Sigmoid colon (tissue), 7 donors: ENCODE results near the gene KIF26A. TPM values are rescaled to one million over a fixed set of nuclear protein-coding genes. Genes with fewer than 3 reads are reported as not detected.

Source experiments
- DNase-seq: peaks from one replicate; pipeline ENCODE4 v3.0.0-alpha.2; 2019
- H3K27ac ChIP-seq, 4 donors: fragments of 200-600 bp; sonication (generic); one replicate each; pipeline ENCODE4 v1.5.1; 2016 to 2019; ENCODE audit warnings: mild to moderate bottlenecking in 1 of 4
- H3K27me3 ChIP-seq, 3 donors: fragments of 200-600 bp; sonication (generic); one replicate each; pipeline ENCODE4 v1.5.1; 2019; ENCODE audit warnings: mild to moderate bottlenecking in 1 of 3
- H3K36me3 ChIP-seq, 4 donors: fragments of 200-600 bp; sonication (generic); one replicate each; pipeline ENCODE4 v1.5.1; 2016 to 2019
- H3K4me1 ChIP-seq, 4 donors: fragments of 200-600 bp; sonication (generic); one replicate each; pipeline ENCODE4 v1.5.1; 2017 to 2019
- H3K4me3 ChIP-seq, 4 donors: fragments of 200-600 bp; sonication (generic); one replicate each; pipeline ENCODE4 v1.5.1; 2017 to 2019; ENCODE audit warnings: mild to moderate bottlenecking in 2 of 4, moderate library complexity in 1 of 4
- H3K9me3 ChIP-seq, 4 donors: fragments of 200-600 bp in 3 of 4; sonication (generic) in 3 of 4; one replicate each; pipeline versions ENCODE4 v1.5.1 to v1.6.1; 2013 to 2019
- CTCF ChIP-seq, 4 experiments: fragments of 450-650 bp in 3 of 4; fragments of 200-600 bp in 1 of 4; IDR thresholded peaks; one replicate each; pipeline ENCODE4 v1.5.1; 2016 to 2019; ENCODE audit warnings: antibody characterized with exemption in 4 of 4, mild to moderate bottlenecking in 3 of 4, moderate library complexity in 2 of 4
- EP300 ChIP-seq, 4 donors: sonication (generic); formaldehyde crosslinking; IDR thresholded peaks; one replicate each; pipeline ENCODE4 v1.6.1; 2017; ENCODE audit warnings: antibody characterized with exemption in 4 of 4
- POLR2A ChIP-seq, 2 donors: fragments of 450-650 bp; IDR thresholded peaks; one replicate each; pipeline ENCODE4 v1.6.1; 2016; ENCODE audit warnings: antibody characterized with exemption in 2 of 2, mild to moderate bottlenecking in 2 of 2, moderate library complexity in 2 of 2
- POLR2AphosphoS5 ChIP-seq, 4 donors: sonication (generic); formaldehyde crosslinking; IDR thresholded peaks; one replicate each; pipeline ENCODE4 v1.6.1; 2017; ENCODE audit warnings: antibody characterized with exemption in 4 of 4
- WGBS, 2 donors: extraction: QIAGEN DNeasy Blood & Tissue Kit; methylation state at CpG; one replicate each; pipeline ENCODE4 v1.1.7; 2013; 5-methylcytosine and 5-hydroxymethylcytosine counted together
- intact Hi-C: fragments of 100-400 bp; cut with DNase I; formaldehyde crosslinking; loops from one replicate; pipeline ENCODE4 v1.15.1; 2023
- polyA plus RNA-seq, 3 donors: library from polyadenylated mRNA; stranded (reverse); fragments of 200-250 nt; gene quantifications; one replicate each; pipeline ENCODE4 v1.2.3, GENCODE V29; 2013
- total RNA-seq, 4 donors: library from RNA; depleted of rRNA; stranded (reverse); fragments of >200 nt; gene quantifications; one replicate each; pipeline ENCODE4 v1.1.0, GENCODE V29; 2016
- donor health status: healthy with polysubstance abuse.
- donor health status: Bipolar disorder and iron deficiency.
- donor health status: healthy.

The KIF26A gene
- total and polyA plus RNA-seq, 7 donors = 0.60 to 4.2 (median 2.1) TPM

- Histone ChIP-seq H3K27ac (no peak overlapping the region), H3K4me3 (no peak overlapping the region), H3K9me3 (no peaks in the 10 kb centered on the region), H3K27me3 (peaks cover 0 to 15% (median 0%) of the 10 kb centered on the region in 3 donors), H3K4me1 (peaks cover 0 to 5% (median 0%) of the 10 kb centered on the region in 4 donors), H3K36me3 (no peaks in the 10 kb centered on the region)
- DNase-seq = peak; percentile 48
- intact Hi-C loops = no loop called here
- no peak for TF ChIP-seq CTCF (IDR thresholded peaks at IDR 0.05)
- no peak for TF ChIP-seq POLR2A (IDR thresholded peaks at IDR 0.05)
- no peak for TF ChIP-seq EP300 (IDR thresholded peaks at IDR 0.05)
- no peak for TF ChIP-seq POLR2AphosphoS5 (IDR thresholded peaks at IDR 0.05)
- WGBS, 2 donors = 72 to 81% methylated on average over 40 of the region's 40 CpGs
Measured at GRCh38 chr14:104220215-104221070, 82.1 kb downstream of the KIF26A start.

GRCh38 chr14:104221071-104221625 is 82.8 kb downstream of the KIF26A start:
- H3K4me1 ChIP-seq = peaks cover 0 to 5% (median 0%) of the 10 kb centered on the region in 4 donors
- no peaks in the 10 kb centered on the region for H3K36me3 ChIP-seq
- intact Hi-C loops = no loop called here
- peak; percentile 39 for DNase-seq
- 84 to 90% methylated on average over 14 of the region's 14 CpGs for WGBS, 2 donors
- no peaks in the 10 kb centered on the region for H3K9me3 ChIP-seq
- TF ChIP-seq POLR2AphosphoS5 (IDR thresholded peaks at IDR 0.05) = no peak
- no peak for TF ChIP-seq POLR2A (IDR thresholded peaks at IDR 0.05)
- TF ChIP-seq EP300 (IDR thresholded peaks at IDR 0.05) = no peak
- no peak for TF ChIP-seq CTCF (IDR thresholded peaks at IDR 0.05)
- H3K27ac ChIP-seq = no peak overlapping the region
- no peak overlapping the region for H3K4me3 ChIP-seq
- H3K27me3 ChIP-seq = peaks cover 0 to 15% (median 0%) of the 10 kb centered on the region in 3 donors

GRCh38 chr14:104221636-104222369 is 83.4 kb downstream of the KIF26A start:
- 82 to 91% methylated on average over 21 of the region's 21 CpGs for WGBS, 2 donors
- H3K36me3 ChIP-seq = no peaks in the 10 kb centered on the region
- TF ChIP-seq CTCF (IDR thresholded peaks at IDR 0.05) (no peak), POLR2A (IDR thresholded peaks at IDR 0.05) (no peak), POLR2AphosphoS5 (IDR thresholded peaks at IDR 0.05) (no peak), EP300 (IDR thresholded peaks at IDR 0.05) (no peak)
- DNase-seq = peak; percentile 50
- H3K9me3 ChIP-seq = no peaks in the 10 kb centered on the region
- H3K4me1 ChIP-seq = peaks cover 0 to 5% (median 0%) of the 10 kb centered on the region in 4 donors
- peaks cover 0 to 15% (median 0%) of the 10 kb centered on the region in 3 donors for H3K27me3 ChIP-seq
- intact Hi-C loops = no loop called here
- no peak overlapping the region for H3K4me3 ChIP-seq
- H3K27ac ChIP-seq = no peak overlapping the region

GRCh38 chr14:104222396-104223036 is 84.1 kb downstream of the KIF26A start:
- peaks cover 0 to 5% (median 0%) of the 10 kb centered on the region in 4 donors for H3K4me1 ChIP-seq
- peaks cover 0 to 15% (median 0%) of the 10 kb centered on the region in 3 donors for H3K27me3 ChIP-seq
- no peak overlapping the region for H3K27ac ChIP-seq
- WGBS, 2 donors = 75 to 88% methylated on average over 11 of the region's 11 CpGs
- peak; percentile 36 for DNase-seq
- peaks cover 0 to 3% (median 1%) of the 10 kb centered on the region in 4 donors for H3K9me3 ChIP-seq
- intact Hi-C loops = no loop called here
- no peaks in the 10 kb centered on the region for H3K36me3 ChIP-seq
- TF ChIP-seq POLR2AphosphoS5 (IDR thresholded peaks at IDR 0.05) = no peak
- no peak for TF ChIP-seq EP300 (IDR thresholded peaks at IDR 0.05)
- no peak for TF ChIP-seq POLR2A (IDR thresholded peaks at IDR 0.05)
- TF ChIP-seq CTCF (IDR thresholded peaks at IDR 0.05) = no peak
- H3K4me3 ChIP-seq = no peak overlapping the region
